NCI-H526 (cell line): ENCODE measurements around the gene TCAF1.
"Not testable (repeated sequence)": the region's sequence is repeated elsewhere in the genome, so short reads cannot be mapped to it uniquely, and the experiment has no call there.

Experiments used
- DNase-seq, 2 experiments: peaks; one replicate each; lab custom pipeline; 2025; lab: John Stamatoyannopoulos, UW

Gene TCAF1

GRCh38 chr7:143855443-143855842, 46.5 kb downstream of the TCAF1 start:
- not testable (repeated sequence) for DNase-seq

GRCh38 chr7:143850682-143851081, 51.3 kb downstream of the TCAF1 start:
- no peak for DNase-seq

- no peak for DNase-seq
Measured at GRCh38 chr7:143849785-143850479, 52.0 kb downstream of the TCAF1 start.

GRCh38 chr7:143848192-143848591, 53.8 kb downstream of the TCAF1 start:
- no peak for DNase-seq

GRCh38 chr7:143846692-143847091, 55.3 kb downstream of the TCAF1 start:
- DNase-seq = no peak

- DNase-seq = not testable (repeated sequence)
Measured at GRCh38 chr7:143841696-143842095, 60.3 kb downstream of the TCAF1 start.

- not testable (repeated sequence) for DNase-seq
Measured at GRCh38 chr7:143840062-143840461, 61.9 kb downstream of the TCAF1 start.

- not testable (repeated sequence) for DNase-seq
Measured at GRCh38 chr7:143837223-143837622, 64.8 kb downstream of the TCAF1 start.

GRCh38 chr7:143836622-143837021, 65.4 kb downstream of the TCAF1 start:
- DNase-seq = peak; percentile 23 to 90

GRCh38 chr7:143836088-143836487, 65.9 kb downstream of the TCAF1 start:
- DNase-seq = not testable (repeated sequence)

GRCh38 chr7:143826578-143826977, 75.4 kb downstream of the TCAF1 start:
- DNase-seq = not testable (repeated sequence)

- not testable (repeated sequence) for DNase-seq
Measured at GRCh38 chr7:143824295-143825135, 77.5 kb downstream of the TCAF1 start.

- DNase-seq = not testable (repeated sequence)
Measured at GRCh38 chr7:143823634-143824294, 78.2 kb downstream of the TCAF1 start.

- not testable (repeated sequence) for DNase-seq
Measured at GRCh38 chr7:143821392-143822277, 80.3 kb downstream of the TCAF1 start.

GRCh38 chr7:143817873-143818272, 84.1 kb downstream of the TCAF1 start:
- DNase-seq = not testable (repeated sequence)

- not testable (repeated sequence) for DNase-seq
Measured at GRCh38 chr7:143816471-143817133, 85.4 kb downstream of the TCAF1 start.

GRCh38 chr7:143810639-143811038, 91.3 kb downstream of the TCAF1 start:
- not testable (repeated sequence) for DNase-seq

GRCh38 chr7:143806664-143807071, 95.3 kb downstream of the TCAF1 start:
- not testable (repeated sequence) for DNase-seq
